ENCODE results near the gene DSG1.

DNA sequence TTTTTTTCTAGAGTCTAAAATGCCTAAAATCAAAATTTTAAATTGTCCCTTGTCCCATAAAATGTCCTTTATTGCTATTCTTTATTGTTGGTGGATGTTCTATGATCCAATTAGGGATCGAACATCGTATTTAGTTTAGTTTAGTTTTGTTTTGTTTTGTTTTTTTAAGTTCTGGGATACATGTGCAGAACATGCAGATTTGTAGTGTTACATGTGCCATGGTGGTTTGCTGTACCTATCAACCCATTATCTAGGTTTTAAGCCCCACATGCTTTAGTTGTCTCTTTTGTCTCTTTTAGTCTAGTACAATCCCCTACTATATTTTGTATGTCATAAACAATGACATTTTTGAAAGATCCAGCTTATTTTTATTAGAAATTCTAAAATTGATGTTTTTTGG, 8.8 kb upstream of the DSG1 start:
- TF ChIP-seq, protein P1, sequence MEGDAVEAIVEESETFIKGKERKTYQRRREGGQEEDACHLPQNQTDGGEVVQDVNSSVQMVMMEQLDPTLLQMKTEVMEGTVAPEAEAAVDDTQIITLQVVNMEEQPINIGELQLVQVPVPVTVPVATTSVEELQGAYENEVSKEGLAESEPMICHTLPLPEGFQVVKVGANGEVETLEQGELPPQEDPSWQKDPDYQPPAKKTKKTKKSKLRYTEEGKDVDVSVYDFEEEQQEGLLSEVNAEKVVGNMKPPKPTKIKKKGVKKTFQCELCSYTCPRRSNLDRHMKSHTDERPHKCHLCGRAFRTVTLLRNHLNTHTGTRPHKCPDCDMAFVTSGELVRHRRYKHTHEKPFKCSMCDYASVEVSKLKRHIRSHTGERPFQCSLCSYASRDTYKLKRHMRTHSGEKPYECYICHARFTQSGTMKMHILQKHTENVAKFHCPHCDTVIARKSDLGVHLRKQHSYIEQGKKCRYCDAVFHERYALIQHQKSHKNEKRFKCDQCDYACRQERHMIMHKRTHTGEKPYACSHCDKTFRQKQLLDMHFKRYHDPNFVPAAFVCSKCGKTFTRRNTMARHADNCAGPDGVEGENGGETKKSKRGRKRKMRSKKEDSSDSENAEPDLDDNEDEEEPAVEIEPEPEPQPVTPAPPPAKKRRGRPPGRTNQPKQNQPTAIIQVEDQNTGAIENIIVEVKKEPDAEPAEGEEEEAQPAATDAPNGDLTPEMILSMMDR (IDR thresholded peaks at IDR 0.05; ENCODE audit: low read depth, low read length, missing input control), result no peak
- TF ChIP-seq SP1 (IDR thresholded peaks at IDR 0.05) (no peak), YY1 (IDR thresholded peaks at IDR 0.05) (no peak), RAD21 (IDR thresholded peaks at IDR 0.05) (no peak), REST (IDR thresholded peaks at IDR 0.05) (no peak), JUND (IDR thresholded peaks at IDR 0.05) (no peak), MAX (IDR thresholded peaks at IDR 0.05) (no peak), GABPA (IDR thresholded peaks at IDR 0.05 in 1 of 2, conservative IDR thresholded peaks at IDR 0.05 in 1 of 2) (no peak), TAF1 (conservative IDR thresholded peaks at IDR 0.05) (no peak), EGR1 (IDR thresholded peaks at IDR 0.05; ENCODE audit: low read depth in 2 of 2) (no peak), FOXA1 (IDR thresholded peaks at IDR 0.05) (no peak), HNF4A (conservative IDR thresholded peaks at IDR 0.05) (no peak), RXRA (IDR thresholded peaks at IDR 0.05) (no peak)
- TF ChIP-seq, protein P2, sequence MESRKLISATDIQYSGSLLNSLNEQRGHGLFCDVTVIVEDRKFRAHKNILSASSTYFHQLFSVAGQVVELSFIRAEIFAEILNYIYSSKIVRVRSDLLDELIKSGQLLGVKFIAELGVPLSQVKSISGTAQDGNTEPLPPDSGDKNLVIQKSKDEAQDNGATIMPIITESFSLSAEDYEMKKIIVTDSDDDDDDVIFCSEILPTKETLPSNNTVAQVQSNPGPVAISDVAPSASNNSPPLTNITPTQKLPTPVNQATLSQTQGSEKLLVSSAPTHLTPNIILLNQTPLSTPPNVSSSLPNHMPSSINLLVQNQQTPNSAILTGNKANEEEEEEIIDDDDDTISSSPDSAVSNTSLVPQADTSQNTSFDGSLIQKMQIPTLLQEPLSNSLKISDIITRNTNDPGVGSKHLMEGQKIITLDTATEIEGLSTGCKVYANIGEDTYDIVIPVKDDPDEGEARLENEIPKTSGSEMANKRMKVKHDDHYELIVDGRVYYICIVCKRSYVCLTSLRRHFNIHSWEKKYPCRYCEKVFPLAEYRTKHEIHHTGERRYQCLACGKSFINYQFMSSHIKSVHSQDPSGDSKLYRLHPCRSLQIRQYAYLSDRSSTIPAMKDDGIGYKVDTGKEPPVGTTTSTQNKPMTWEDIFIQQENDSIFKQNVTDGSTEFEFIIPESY (IDR thresholded peaks at IDR 0.05), result no peak
